Measurements from ENCODE around the gene ARHGEF2. TPM values are rescaled to one million over a fixed set of nuclear protein-coding genes. Genes with fewer than 3 reads are reported as not detected.

The ARHGEF2 gene
- 100 to 1,000 TPM; 135 to 148 TPM for total RNA-seq

DNA sequence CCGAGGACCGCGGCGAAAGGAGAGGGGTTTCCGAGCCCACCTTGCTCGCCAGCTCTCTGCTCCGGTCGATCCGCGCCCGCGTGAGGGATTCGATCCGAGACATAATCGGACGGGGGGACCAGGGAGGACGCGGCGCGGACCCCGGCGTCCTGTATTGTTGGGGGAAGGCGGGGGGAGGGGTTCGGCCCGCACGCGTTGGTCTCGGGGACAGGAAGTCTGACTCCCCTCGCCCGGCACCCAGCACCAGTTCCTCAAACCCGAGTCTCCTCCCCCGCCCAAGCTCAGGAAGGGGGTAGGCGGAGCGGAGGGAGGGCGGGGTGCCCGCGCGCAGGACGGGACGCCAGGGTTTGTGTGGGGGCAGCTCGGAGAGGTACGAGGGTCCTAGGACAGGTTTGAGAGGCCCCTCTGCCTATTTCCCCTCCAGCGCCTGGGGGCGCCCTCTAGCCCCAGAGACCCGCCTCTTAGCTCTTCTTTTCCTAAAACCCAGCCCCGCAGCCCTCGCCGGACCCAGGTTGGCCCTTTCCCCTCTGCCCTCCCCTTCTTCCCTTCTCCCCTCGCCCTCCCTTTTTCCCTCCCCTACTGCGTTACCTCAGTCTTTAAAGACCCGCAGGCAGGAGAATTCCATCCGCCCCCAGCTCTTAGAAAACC, at the start of gene ARHGEF2:
Gene ARHGEF2, minus strand, starts transcription at position 223 of the 648 bp plus-strand sequence. Its CDS starts 120 bp downstream, at position 103.
- peak within 1 kb of the TSS; percentile 91 for H3K27ac Mint-ChIP-seq
- no peaks in the 10 kb centered on the region for H3K9me3 Mint-ChIP-seq
- H3K27me3 Mint-ChIP-seq = no peaks in the 10 kb centered on the region
- DNase-seq = peak; percentile 90
- peak within 1 kb of the TSS; percentile 89 for H3K4me3 Mint-ChIP-seq
- H3K4me1 Mint-ChIP-seq = peaks cover 59% of the 10 kb centered on the region
- peaks cover 36% of the 10 kb centered on the region for H3K36me3 Mint-ChIP-seq

DNA sequence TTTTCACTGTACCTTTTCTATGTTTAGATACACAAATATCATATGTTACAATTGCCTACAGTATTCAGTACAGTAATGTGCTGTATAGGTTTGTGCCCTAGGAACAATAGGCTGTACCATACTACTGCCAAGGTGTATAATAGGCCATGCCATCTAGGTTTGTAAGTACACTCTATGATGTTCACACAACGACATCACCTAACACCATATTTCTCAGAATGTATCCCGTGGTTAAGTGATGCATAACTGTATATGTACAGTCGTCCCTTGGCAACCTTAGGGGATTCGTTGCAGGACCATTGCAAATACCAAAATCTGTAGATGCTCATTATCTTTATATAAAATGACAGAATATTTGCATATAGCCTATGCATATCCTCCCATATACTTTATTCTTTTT, 48.2 kb upstream of the ARHGEF2 start:
- Mint-ChIP-seq H3K4me3 (no peak overlapping the region), H3K27ac (no peak overlapping the region), H3K4me1 (peaks cover 7% of the 10 kb centered on the region), H3K36me3 (no peaks in the 10 kb centered on the region), H3K9me3 (no peaks in the 10 kb centered on the region), H3K27me3 (peaks cover 13% of the 10 kb centered on the region)
- DNase-seq = no peak

DNA sequence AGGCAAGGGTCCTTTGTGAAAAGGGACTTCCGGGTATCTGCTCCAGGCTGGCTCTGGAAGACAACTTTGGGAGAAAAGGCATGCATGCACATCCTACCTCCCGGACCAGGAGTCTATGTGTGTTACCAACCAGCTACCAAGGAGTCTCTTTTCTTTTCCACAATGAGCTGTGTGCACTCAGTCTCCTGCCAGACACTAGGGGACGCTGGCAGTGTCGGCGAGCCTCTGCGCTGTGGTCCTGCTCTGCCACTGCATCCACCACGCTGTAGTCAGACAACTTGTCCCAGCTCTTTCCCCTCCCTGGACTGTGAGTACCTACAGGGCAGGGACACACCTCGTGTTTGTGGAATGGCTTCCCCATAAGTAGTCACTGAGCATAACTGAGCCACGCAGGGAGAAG, 47.5 kb upstream of the ARHGEF2 start:
- Mint-ChIP-seq H3K4me3 (no peak overlapping the region), H3K9me3 (no peaks in the 10 kb centered on the region), H3K4me1 (peaks cover 8% of the 10 kb centered on the region), H3K27me3 (peaks cover 13% of the 10 kb centered on the region), H3K27ac (no peak overlapping the region), H3K36me3 (no peaks in the 10 kb centered on the region)
- peak; percentile 45 for DNase-seq

- H3K4me1 Mint-ChIP-seq = peaks cover 12% of the 10 kb centered on the region
Measured at GRCh38 chr1:156024801-156025200, 46.5 kb upstream of the ARHGEF2 start.

GRCh38 chr1:156021954-156022353, 43.6 kb upstream of the ARHGEF2 start:
- Mint-ChIP-seq H3K4me3 (no peak overlapping the region), H3K27me3 (peaks cover 13% of the 10 kb centered on the region), H3K4me1 (peaks cover 21% of the 10 kb centered on the region), H3K36me3 (peaks cover 19% of the 10 kb centered on the region), H3K27ac (no peak overlapping the region), H3K9me3 (no peaks in the 10 kb centered on the region)
- no peak for DNase-seq

More at GRCh38 chr1:156024801-156025200, 46.5 kb upstream of the ARHGEF2 start:
- Mint-ChIP-seq H3K36me3 (peaks cover 6% of the 10 kb centered on the region), H3K4me3 (no peak overlapping the region), H3K9me3 (no peaks in the 10 kb centered on the region), H3K27me3 (peaks cover 13% of the 10 kb centered on the region), H3K27ac (no peak overlapping the region)
- no peak for DNase-seq

DNA sequence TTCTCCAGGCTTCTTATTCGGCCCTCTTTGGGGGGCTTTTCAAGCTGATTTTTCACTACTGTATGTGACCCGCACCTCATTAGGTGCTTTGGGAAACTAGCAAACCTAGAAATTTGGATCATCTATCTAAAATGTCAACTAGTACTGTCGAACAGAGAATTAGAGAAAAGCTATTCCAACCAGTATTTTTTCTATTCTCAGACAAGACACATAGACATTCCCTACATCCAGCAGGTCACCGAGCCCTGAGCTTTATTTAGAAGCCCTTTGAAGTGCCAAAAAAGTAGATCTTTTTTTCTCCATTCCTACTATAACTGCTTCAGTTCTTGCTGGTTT, 42.7 kb upstream of the ARHGEF2 start:
- Mint-ChIP-seq H3K4me3 (peak overlapping the region; percentile 96), H3K36me3 (peaks cover 24% of the 10 kb centered on the region), H3K27ac (peak overlapping the region; percentile 93), H3K27me3 (peaks cover 13% of the 10 kb centered on the region), H3K4me1 (peaks cover 24% of the 10 kb centered on the region), H3K9me3 (no peaks in the 10 kb centered on the region)
- no peak for DNase-seq

DNA sequence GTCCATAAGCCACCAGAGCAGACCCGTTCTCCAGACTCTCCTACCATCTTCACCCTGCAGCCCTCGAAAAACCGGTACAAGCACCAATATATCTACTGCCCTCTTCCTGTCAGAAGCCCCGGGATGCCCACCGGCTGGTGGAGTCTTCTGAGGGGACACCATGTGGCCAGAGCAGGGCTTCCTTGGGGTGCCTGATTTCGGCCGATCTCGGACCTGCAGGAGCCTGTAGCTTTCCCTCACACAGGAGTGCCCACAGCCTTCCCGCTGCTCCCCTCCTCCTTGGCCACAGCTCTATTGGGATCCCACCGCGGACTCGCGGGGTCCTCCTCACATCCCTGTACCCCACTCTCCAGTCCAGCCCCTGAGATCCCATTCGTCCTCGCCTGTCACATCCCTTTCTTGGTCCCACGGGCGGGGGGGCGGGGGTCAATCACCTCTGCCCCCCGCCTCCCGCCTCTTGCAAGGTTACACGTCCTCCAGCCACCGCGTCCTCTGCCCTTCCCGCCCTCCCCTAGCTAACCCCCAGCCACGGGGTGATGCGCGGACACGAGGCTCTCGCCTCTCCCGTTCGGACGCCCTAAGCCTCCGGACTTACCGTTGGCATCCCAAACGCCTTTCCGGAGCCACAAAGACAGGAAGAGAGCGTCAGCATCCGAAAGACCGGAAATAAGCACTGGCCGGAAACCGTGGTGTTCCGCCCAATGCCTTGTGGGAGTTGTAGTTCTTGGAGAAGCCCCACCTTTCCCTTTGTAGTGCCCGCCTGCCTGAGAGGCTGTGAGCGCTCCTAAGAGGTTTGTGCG, 42.1 kb upstream of the ARHGEF2 start, which contains the start of gene SSR2:
Gene SSR2, minus strand, starts transcription at position 659 of the 800 bp plus-strand sequence. CDS start 784 bp downstream, outside the sequence.
- peak within 1 kb of the TSS; percentile 93 for H3K27ac Mint-ChIP-seq
- no peaks in the 10 kb centered on the region for H3K9me3 Mint-ChIP-seq
- peaks cover 7% of the 10 kb centered on the region for H3K27me3 Mint-ChIP-seq
- peak; percentile 85 for DNase-seq
- H3K4me1 Mint-ChIP-seq = peaks cover 20% of the 10 kb centered on the region
- H3K36me3 Mint-ChIP-seq = peaks cover 24% of the 10 kb centered on the region
- peak within 1 kb of the TSS; percentile 96 for H3K4me3 Mint-ChIP-seq

- H3K4me1 Mint-ChIP-seq = peaks cover 20% of the 10 kb centered on the region
- peak overlapping the region; percentile 96 for H3K4me3 Mint-ChIP-seq
- peak overlapping the region; percentile 93 for H3K27ac Mint-ChIP-seq
- DNase-seq = no peak
- peaks cover 1% of the 10 kb centered on the region for H3K27me3 Mint-ChIP-seq
- peaks cover 24% of the 10 kb centered on the region for H3K36me3 Mint-ChIP-seq
- no peaks in the 10 kb centered on the region for H3K9me3 Mint-ChIP-seq
Measured at GRCh38 chr1:156019946-156020292, 41.6 kb upstream of the ARHGEF2 start.

- Mint-ChIP-seq H3K36me3 (peaks cover 37% of the 10 kb centered on the region), H3K9me3 (no peaks in the 10 kb centered on the region), H3K4me3 (no peak overlapping the region), H3K27me3 (no peaks in the 10 kb centered on the region), H3K4me1 (peaks cover 14% of the 10 kb centered on the region), H3K27ac (no peak overlapping the region)
- DNase-seq = no peak
Measured at GRCh38 chr1:156014829-156015228, 36.5 kb upstream of the ARHGEF2 start.

GRCh38 chr1:156012051-156012817, 33.9 kb upstream of the ARHGEF2 start:
- Mint-ChIP-seq H3K27ac (no peak overlapping the region), H3K9me3 (no peaks in the 10 kb centered on the region), H3K4me3 (no peak overlapping the region), H3K4me1 (peaks cover 6% of the 10 kb centered on the region), H3K27me3 (no peaks in the 10 kb centered on the region), H3K36me3 (peaks cover 29% of the 10 kb centered on the region)
- DNase-seq = no peak

DNA sequence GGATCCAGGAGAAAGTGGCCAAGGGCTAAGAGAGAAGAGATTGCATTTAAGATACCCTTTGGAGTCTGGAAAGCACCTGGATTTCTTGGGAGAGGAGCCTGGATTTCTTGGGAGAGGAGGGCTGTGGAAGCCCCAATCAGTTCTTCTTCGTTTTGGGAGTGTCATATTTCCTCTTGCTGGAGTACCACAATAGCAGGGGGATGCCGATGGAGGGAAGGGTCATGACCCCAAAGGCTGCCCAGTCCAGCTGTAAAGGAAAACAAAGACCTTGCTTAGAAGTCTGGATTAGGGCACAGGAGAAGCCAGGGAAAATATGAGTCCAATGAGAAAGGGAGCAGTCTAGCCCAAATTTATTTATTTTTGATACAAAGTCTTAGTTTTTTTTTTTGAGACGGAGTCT, 31.1 kb upstream of the ARHGEF2 start:
- no peaks in the 10 kb centered on the region for H3K27me3 Mint-ChIP-seq
- peaks cover 21% of the 10 kb centered on the region for H3K36me3 Mint-ChIP-seq
- H3K4me3 Mint-ChIP-seq = no peak overlapping the region
- H3K9me3 Mint-ChIP-seq = no peaks in the 10 kb centered on the region
- no peak overlapping the region for H3K27ac Mint-ChIP-seq
- peaks cover 15% of the 10 kb centered on the region for H3K4me1 Mint-ChIP-seq
- no peak for DNase-seq

DNA sequence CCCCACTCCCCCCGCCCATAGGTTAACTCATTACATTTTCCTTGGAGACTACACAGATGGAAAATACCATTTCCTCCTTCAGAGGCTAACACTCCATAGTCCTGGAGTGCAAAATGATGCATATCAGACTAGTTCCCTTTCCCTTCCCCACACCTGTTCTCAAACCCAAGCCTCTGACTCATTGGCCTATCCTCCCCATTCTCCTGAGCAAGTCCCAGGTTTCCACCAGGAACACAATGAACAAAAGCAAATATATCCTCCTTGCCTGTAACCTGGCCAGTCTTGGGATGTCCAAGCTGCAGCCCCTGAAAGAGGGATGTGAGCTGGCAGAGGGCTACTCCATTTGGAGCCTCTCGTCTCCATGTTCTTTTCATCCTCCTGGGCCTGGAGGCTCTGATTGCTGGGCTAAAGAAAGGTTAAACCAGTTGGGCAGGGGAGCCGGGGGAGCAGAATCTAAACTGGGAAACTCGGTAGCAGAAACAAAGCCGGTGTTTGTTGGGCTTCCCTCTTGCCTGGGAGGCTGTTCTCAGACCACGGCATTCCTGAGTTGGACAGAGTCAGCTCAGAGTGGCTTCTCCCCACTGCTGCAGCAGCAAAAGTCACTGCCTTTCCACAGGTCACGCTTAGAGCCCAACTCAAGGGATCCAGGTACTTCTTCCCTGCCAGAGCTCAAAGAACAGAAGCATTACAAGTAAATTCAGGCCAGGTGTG, 28.5 kb upstream of the ARHGEF2 start:
- peaks cover 14% of the 10 kb centered on the region for H3K4me1 Mint-ChIP-seq
- no peaks in the 10 kb centered on the region for H3K27me3 Mint-ChIP-seq
- no peaks in the 10 kb centered on the region for H3K9me3 Mint-ChIP-seq
- H3K4me3 Mint-ChIP-seq = no peak overlapping the region
- DNase-seq = no peak
- no peak overlapping the region for H3K27ac Mint-ChIP-seq
- peaks cover 19% of the 10 kb centered on the region for H3K36me3 Mint-ChIP-seq

- no peak overlapping the region for H3K4me3 Mint-ChIP-seq
- H3K36me3 Mint-ChIP-seq = peaks cover 7% of the 10 kb centered on the region
- no peaks in the 10 kb centered on the region for H3K9me3 Mint-ChIP-seq
- peaks cover 14% of the 10 kb centered on the region for H3K4me1 Mint-ChIP-seq
- H3K27ac Mint-ChIP-seq = no peak overlapping the region
- no peaks in the 10 kb centered on the region for H3K27me3 Mint-ChIP-seq
- no peak for DNase-seq
Measured at GRCh38 chr1:156004843-156005584, 26.7 kb upstream of the ARHGEF2 start.

DNA sequence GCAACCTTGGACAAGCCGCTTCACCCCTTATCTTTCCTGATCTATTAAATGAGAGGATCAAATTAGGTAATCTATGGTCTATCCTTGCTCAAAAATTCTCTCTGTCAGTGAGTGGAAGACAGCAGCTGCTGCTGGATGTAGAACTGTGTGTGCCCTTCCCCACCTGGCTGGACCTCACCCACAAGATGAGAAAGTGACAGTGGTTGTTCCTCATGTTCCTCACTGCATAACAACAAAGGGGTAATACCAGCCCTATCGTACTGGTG, 25.5 kb upstream of the ARHGEF2 start:
- Mint-ChIP-seq H3K4me3 (no peak overlapping the region), H3K27ac (no peak overlapping the region), H3K4me1 (peaks cover 14% of the 10 kb centered on the region), H3K9me3 (no peaks in the 10 kb centered on the region), H3K27me3 (no peaks in the 10 kb centered on the region), H3K36me3 (peaks cover 7% of the 10 kb centered on the region)
- no peak for DNase-seq
